ENCODE data around the gene NRBP1. TPM values are rescaled to one million over a fixed set of nuclear protein-coding genes. Genes with fewer than 3 reads are reported as not detected.
"Not testable (repeated sequence)": the region's sequence is repeated elsewhere in the genome, so short reads cannot be mapped to it uniquely, and the experiment has no call there.

NRBP1 gene
- total and polyA plus RNA-seq, 4 donors: 34.3 to 56.9 (median 46.0) TPM

DNA sequence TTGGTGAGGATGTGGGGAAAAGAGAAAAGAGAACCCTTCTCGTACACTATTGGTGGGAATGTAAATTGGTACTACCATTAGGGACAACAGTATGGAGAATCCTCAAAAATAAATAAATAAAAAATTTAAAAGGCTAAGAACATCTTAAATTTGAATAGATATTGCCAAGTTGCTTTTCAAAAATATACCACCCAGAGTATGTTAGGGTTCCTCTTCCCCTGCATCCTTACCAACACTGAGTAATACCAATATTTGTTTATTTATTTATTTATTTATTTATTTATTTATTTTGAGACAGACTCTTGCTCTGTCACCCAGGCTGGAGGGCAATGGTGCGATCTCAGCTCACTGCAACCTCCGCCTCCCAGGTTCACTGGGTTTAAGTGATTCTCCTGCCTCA lies 5.5 kb upstream of the NRBP1 start:
- Histone ChIP-seq H3K9ac (ENCODE audit: low read depth in 1 of 2, low read length in 2 of 2) (no peak overlapping the region), H3K27ac (ENCODE audit: low read depth in 1 of 2, low read length in 2 of 2) (no peak overlapping the region), H3K4me1 (ENCODE audit: control insufficient read depth in 4 of 4, insufficient read depth in 4 of 4, low read length in 3 of 4) (peaks cover 2 to 6% (median 4%) of the 10 kb centered on the region in 4 donors), H3K9me3 (ENCODE audit: control insufficient read depth in 4 of 4, low read length in 3 of 4) (no peaks in the 10 kb centered on the region), H3K4me3 (ENCODE audit: low read depth in 1 of 3, low read length in 3 of 3) (no peak overlapping the region), H3K36me3 (ENCODE audit: control insufficient read depth in 4 of 4, insufficient read depth in 3 of 4, low read depth in 1 of 4, low read length in 3 of 4) (no peaks in the 10 kb centered on the region), H3K27me3 (ENCODE audit: control insufficient read depth in 4 of 4, insufficient read depth in 4 of 4, low read length in 3 of 4) (no peaks in the 10 kb centered on the region)
- TF ChIP-seq HNF4A (conservative IDR thresholded peaks at IDR 0.05) (no peak), SP1 (IDR thresholded peaks at IDR 0.05) (no peak), GABPA (IDR thresholded peaks at IDR 0.05 in 1 of 2, conservative IDR thresholded peaks at IDR 0.05 in 1 of 2) (no peak), FOXA1 (IDR thresholded peaks at IDR 0.05) (no peak), TAF1 (conservative IDR thresholded peaks at IDR 0.05) (no peak), EGR1 (IDR thresholded peaks at IDR 0.05; ENCODE audit: low read depth in 2 of 2) (no peak), JUND (IDR thresholded peaks at IDR 0.05) (no peak), NR2F2 (IDR thresholded peaks at IDR 0.05) (no peak), RXRA (IDR thresholded peaks at IDR 0.05) (no peak)
- TF ChIP-seq, protein P1, sequence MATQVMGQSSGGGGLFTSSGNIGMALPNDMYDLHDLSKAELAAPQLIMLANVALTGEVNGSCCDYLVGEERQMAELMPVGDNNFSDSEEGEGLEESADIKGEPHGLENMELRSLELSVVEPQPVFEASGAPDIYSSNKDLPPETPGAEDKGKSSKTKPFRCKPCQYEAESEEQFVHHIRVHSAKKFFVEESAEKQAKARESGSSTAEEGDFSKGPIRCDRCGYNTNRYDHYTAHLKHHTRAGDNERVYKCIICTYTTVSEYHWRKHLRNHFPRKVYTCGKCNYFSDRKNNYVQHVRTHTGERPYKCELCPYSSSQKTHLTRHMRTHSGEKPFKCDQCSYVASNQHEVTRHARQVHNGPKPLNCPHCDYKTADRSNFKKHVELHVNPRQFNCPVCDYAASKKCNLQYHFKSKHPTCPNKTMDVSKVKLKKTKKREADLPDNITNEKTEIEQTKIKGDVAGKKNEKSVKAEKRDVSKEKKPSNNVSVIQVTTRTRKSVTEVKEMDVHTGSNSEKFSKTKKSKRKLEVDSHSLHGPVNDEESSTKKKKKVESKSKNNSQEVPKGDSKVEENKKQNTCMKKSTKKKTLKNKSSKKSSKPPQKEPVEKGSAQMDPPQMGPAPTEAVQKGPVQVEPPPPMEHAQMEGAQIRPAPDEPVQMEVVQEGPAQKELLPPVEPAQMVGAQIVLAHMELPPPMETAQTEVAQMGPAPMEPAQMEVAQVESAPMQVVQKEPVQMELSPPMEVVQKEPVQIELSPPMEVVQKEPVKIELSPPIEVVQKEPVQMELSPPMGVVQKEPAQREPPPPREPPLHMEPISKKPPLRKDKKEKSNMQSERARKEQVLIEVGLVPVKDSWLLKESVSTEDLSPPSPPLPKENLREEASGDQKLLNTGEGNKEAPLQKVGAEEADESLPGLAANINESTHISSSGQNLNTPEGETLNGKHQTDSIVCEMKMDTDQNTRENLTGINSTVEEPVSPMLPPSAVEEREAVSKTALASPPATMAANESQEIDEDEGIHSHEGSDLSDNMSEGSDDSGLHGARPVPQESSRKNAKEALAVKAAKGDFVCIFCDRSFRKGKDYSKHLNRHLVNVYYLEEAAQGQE (IDR thresholded peaks at IDR 0.05): no peak
- TF ChIP-seq, protein P2, sequence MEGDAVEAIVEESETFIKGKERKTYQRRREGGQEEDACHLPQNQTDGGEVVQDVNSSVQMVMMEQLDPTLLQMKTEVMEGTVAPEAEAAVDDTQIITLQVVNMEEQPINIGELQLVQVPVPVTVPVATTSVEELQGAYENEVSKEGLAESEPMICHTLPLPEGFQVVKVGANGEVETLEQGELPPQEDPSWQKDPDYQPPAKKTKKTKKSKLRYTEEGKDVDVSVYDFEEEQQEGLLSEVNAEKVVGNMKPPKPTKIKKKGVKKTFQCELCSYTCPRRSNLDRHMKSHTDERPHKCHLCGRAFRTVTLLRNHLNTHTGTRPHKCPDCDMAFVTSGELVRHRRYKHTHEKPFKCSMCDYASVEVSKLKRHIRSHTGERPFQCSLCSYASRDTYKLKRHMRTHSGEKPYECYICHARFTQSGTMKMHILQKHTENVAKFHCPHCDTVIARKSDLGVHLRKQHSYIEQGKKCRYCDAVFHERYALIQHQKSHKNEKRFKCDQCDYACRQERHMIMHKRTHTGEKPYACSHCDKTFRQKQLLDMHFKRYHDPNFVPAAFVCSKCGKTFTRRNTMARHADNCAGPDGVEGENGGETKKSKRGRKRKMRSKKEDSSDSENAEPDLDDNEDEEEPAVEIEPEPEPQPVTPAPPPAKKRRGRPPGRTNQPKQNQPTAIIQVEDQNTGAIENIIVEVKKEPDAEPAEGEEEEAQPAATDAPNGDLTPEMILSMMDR (IDR thresholded peaks at IDR 0.05; ENCODE audit: low read depth, low read length, missing input control): no peak
- TF ChIP-seq, protein P3, sequence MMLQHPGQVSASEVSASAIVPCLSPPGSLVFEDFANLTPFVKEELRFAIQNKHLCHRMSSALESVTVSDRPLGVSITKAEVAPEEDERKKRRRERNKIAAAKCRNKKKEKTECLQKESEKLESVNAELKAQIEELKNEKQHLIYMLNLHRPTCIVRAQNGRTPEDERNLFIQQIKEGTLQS (IDR thresholded peaks at IDR 0.05): no peak
- TF ChIP-seq, protein P4, sequence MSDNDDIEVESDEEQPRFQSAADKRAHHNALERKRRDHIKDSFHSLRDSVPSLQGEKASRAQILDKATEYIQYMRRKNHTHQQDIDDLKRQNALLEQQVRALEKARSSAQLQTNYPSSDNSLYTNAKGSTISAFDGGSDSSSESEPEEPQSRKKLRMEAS (IDR thresholded peaks at IDR 0.05): no peak
- no peak for DNase-seq (ENCODE audit: low spot score)
- 96% methylated on average over 3 of the region's 3 CpGs for whole genome bisulfite sequencing

DNA sequence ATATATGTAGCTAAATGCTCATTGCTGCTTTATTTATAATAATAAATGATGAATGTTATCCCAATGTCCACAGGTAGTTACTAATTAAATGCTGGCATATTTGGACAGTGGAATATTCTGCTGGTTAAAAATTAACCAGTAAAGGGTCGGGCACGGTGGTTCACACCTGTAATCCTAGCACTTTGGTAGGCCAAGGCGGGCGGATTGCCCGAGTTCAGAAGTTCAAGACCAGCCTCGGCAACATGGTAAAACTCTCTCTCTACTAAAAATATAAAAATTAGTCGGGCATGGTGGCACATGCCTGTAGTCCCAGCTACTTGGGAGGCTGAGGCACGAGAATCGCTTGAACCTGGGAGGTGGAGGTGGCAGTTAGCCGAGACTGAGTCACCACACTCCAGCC lies 3.4 kb upstream of the NRBP1 start:
- not testable (repeated sequence) for H3K27me3 ChIP-seq (ENCODE audit: control insufficient read depth in 4 of 4, insufficient read depth in 4 of 4, low read length in 3 of 4); DNase-seq (ENCODE audit: low spot score); H3K9me3 ChIP-seq (ENCODE audit: control insufficient read depth in 4 of 4, low read length in 3 of 4); H3K4me3 ChIP-seq (ENCODE audit: low read depth in 1 of 3, low read length in 3 of 3); H3K36me3 ChIP-seq (ENCODE audit: control insufficient read depth in 4 of 4, insufficient read depth in 3 of 4, low read depth in 1 of 4, low read length in 3 of 4); H3K27ac ChIP-seq (ENCODE audit: low read depth in 1 of 2, low read length in 2 of 2); H3K9ac ChIP-seq (ENCODE audit: low read depth in 1 of 2, low read length in 2 of 2)
- peaks cover 3 to 17% (median 11%) of the 10 kb centered on the region in 4 donors for H3K4me1 ChIP-seq (ENCODE audit: control insufficient read depth in 4 of 4, insufficient read depth in 4 of 4, low read length in 3 of 4)
- TF ChIP-seq RXRA (IDR thresholded peaks at IDR 0.05): peak in 1 of 2 donors; percentile 17
- 54% methylated on average over 10 of the region's 10 CpGs for WGBS

DNA sequence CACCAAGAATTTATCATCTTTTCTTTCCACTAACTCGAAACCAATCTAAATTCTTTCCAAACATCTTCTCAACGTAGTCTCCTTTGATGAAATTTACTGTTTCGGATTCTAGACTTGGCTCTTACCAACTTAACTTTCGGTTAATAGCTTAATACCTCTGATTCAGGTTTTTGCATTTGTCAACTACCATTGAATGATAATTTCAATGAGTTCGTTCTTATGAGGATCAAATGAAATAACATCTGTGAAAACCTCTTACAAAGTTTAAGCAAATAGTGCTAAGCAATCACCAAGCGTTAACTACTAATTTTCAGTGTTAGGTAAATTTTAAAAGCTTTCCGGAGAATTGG lies 593 bp upstream of the NRBP1 start:
- H3K36me3 ChIP-seq (ENCODE audit: control insufficient read depth in 4 of 4, insufficient read depth in 3 of 4, low read depth in 1 of 4, low read length in 3 of 4): peaks cover 0 to under 1% (median 0%) of the 10 kb centered on the region in 4 donors
- H3K9me3 ChIP-seq (ENCODE audit: control insufficient read depth in 4 of 4, low read length in 3 of 4): no peaks in the 10 kb centered on the region
- no peaks in the 10 kb centered on the region for H3K27me3 ChIP-seq (ENCODE audit: control insufficient read depth in 4 of 4, insufficient read depth in 4 of 4, low read length in 3 of 4)
- DNase-seq (ENCODE audit: low spot score): no peak
- H3K27ac ChIP-seq (ENCODE audit: low read depth in 1 of 2, low read length in 2 of 2): peak overlapping the region; percentile 97 to 98
- WGBS: 20% methylated on average over 7 of the region's 7 CpGs
- TF ChIP-seq EGR1 (IDR thresholded peaks at IDR 0.05; ENCODE audit: low read depth in 2 of 2): no peak
- no peak for TF ChIP-seq FOXA2 (IDR thresholded peaks at IDR 0.05)
- TF ChIP-seq RAD21 (IDR thresholded peaks at IDR 0.05): no peak
- TF ChIP-seq, protein P3 (IDR thresholded peaks at IDR 0.05): peak; percentile 4
- no peak for TF ChIP-seq FOXA1 (IDR thresholded peaks at IDR 0.05)
- TF ChIP-seq, protein P2 (IDR thresholded peaks at IDR 0.05; ENCODE audit: low read depth, low read length, missing input control): no peak
- TF ChIP-seq, protein P1 (IDR thresholded peaks at IDR 0.05): no peak
- no peak for TF ChIP-seq NR2F2 (IDR thresholded peaks at IDR 0.05)
- peak overlapping the region; percentile 71 to 84 for H3K9ac ChIP-seq (ENCODE audit: low read depth in 1 of 2, low read length in 2 of 2)
- peaks cover 3 to 23% (median 15%) of the 10 kb centered on the region in 4 donors for H3K4me1 ChIP-seq (ENCODE audit: control insufficient read depth in 4 of 4, insufficient read depth in 4 of 4, low read length in 3 of 4)
- peak overlapping the region; percentile 73 to 97 (median 90) for H3K4me3 ChIP-seq (ENCODE audit: low read depth in 1 of 3, low read length in 3 of 3)

All from liver (tissue), 9 donors.